Measurements from ENCODE around the gene ZNF496.
"Not testable (repeated sequence)": the region's sequence is repeated elsewhere in the genome, so short reads cannot be mapped to it uniquely, and the experiment has no call there.

ZNF496 gene

GRCh38 chr1:247293047-247293446 lies 38.6 kb downstream of the ZNF496 start:
- DNase-seq (ENCODE audit: low read depth), result no peak

GRCh38 chr1:247291833-247292561 lies 39.7 kb downstream of the ZNF496 start:
- DNase-seq (ENCODE audit: low read depth), result no peak

GRCh38 chr1:247291161-247291560 lies 40.5 kb downstream of the ZNF496 start:
- DNase-seq (ENCODE audit: low read depth), result no peak

- no peak for DNase-seq (ENCODE audit: low read depth)
These were observed 41.1 kb downstream of the ZNF496 start for GRCh38 chr1:247290576-247290975.

- DNase-seq (ENCODE audit: low read depth), result not testable (repeated sequence)
These were observed 42.3 kb downstream of the ZNF496 start for GRCh38 chr1:247289274-247289892.

- DNase-seq (ENCODE audit: low read depth), result no peak
These were observed 43.3 kb downstream of the ZNF496 start for GRCh38 chr1:247288341-247288740.

- DNase-seq (ENCODE audit: low read depth), result no peak
These were observed 44.2 kb downstream of the ZNF496 start for GRCh38 chr1:247287460-247287859.

- DNase-seq (ENCODE audit: low read depth), result no peak
These were observed 45.5 kb downstream of the ZNF496 start for GRCh38 chr1:247286134-247286670.

- DNase-seq (ENCODE audit: low read depth), result no peak
These were observed 50.6 kb downstream of the ZNF496 start for GRCh38 chr1:247281001-247281574.

GRCh38 chr1:247277191-247277590 lies 54.5 kb downstream of the ZNF496 start:
- DNase-seq (ENCODE audit: low read depth), result no peak

- no peak for DNase-seq (ENCODE audit: low read depth)
These were observed 56.9 kb downstream of the ZNF496 start for GRCh38 chr1:247274605-247275256.

GRCh38 chr1:247273013-247273412 lies 58.7 kb downstream of the ZNF496 start:
- no peak for DNase-seq (ENCODE audit: low read depth)

- DNase-seq (ENCODE audit: low read depth), result no peak
These were observed 61.7 kb downstream of the ZNF496 start for GRCh38 chr1:247270003-247270402.

- no peak for DNase-seq (ENCODE audit: low read depth)
These were observed 62.5 kb downstream of the ZNF496 start for GRCh38 chr1:247269133-247269532.

GRCh38 chr1:247268390-247269045 lies 63.1 kb downstream of the ZNF496 start:
- DNase-seq (ENCODE audit: low read depth), result no peak

GRCh38 chr1:247266053-247266452 lies 65.6 kb downstream of the ZNF496 start:
- DNase-seq (ENCODE audit: low read depth), result no peak

GRCh38 chr1:247255772-247256171 lies 75.9 kb downstream of the ZNF496 start, which contains the start of gene VN1R5:
VN1R5 (plus strand) TSS chr1:247256072.
- not testable (repeated sequence) for DNase-seq (ENCODE audit: low read depth)

GRCh38 chr1:247247568-247247967 lies 84.1 kb downstream of the ZNF496 start:
- no peak for DNase-seq (ENCODE audit: low read depth)

Measured in activated T-helper 1 cell treated with Interleukin-2 at 50 U/mL for 16 hours (primary cell).